ENCODE data around the gene CHPF. TPM values are rescaled to one million over a fixed set of nuclear protein-coding genes. Genes with fewer than 3 reads are reported as not detected.

CHPF gene
- total RNA-seq, 1 experiment from 2014 or later, result 139 TPM

DNA sequence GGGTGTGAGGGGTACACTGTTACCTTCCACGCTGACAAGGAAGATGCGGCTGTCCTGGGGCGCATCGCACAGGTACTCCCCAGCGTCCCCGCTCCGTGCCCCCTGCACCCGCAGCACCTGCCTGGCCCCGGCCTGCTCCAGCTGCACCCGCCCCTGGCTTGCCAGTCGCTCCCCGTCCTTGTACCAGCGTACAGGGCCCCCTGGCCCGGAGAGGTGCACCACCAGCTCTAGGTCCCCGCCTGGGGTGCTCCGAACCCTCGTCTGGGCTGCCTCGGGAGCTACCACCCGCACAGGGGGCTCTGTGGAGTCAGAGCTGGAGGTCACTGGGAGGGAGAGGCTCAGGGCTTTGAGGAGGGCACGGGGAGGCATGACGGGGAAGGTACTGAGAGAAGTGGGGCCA lies 13.7 kb upstream of the CHPF start:
- DNase-seq (no peak), ATAC-seq (no peak)
- no peaks in the 10 kb centered on the region for H3K27me3 ChIP-seq (ENCODE audit: low read length)
- POLR2A ChIA-PET (ENCODE audit: unreplicated experiment), result interaction anchor here (0.5 kb wide), 1 partner anchor 49 kb away, joined by 3 read pairs; no protein-coding TSS in a partner anchor
- no peaks in the 10 kb centered on the region for H3F3A ChIP-seq (ENCODE audit: low read length, unreplicated experiment)
- intact Hi-C loops (cut with micrococcal nuclease), result no loop called here
- H3K4me3 ChIP-seq (ENCODE audit: low read length), result no peak overlapping the region
- H3K4me1 ChIP-seq (ENCODE audit: insufficient read depth, low read length), result peaks cover 4% of the 10 kb centered on the region; the same call in 1 of the 2 replicates
- H3K27ac ChIP-seq (ENCODE audit: low read length), result no peak overlapping the region
- H3K36me3 ChIP-seq (ENCODE audit: low read depth, low read length), result no peaks in the 10 kb centered on the region
- no peak overlapping the region for H3K4me2 ChIP-seq (ENCODE audit: low read length)
- no TSS peak for BruUV-seq (replicated peaks)
- no peak for TF ChIP-seq EZH2 (IDR thresholded peaks at IDR 0.05; ENCODE audit: low read length, unreplicated experiment)
- TF ChIP-seq, protein P1, sequence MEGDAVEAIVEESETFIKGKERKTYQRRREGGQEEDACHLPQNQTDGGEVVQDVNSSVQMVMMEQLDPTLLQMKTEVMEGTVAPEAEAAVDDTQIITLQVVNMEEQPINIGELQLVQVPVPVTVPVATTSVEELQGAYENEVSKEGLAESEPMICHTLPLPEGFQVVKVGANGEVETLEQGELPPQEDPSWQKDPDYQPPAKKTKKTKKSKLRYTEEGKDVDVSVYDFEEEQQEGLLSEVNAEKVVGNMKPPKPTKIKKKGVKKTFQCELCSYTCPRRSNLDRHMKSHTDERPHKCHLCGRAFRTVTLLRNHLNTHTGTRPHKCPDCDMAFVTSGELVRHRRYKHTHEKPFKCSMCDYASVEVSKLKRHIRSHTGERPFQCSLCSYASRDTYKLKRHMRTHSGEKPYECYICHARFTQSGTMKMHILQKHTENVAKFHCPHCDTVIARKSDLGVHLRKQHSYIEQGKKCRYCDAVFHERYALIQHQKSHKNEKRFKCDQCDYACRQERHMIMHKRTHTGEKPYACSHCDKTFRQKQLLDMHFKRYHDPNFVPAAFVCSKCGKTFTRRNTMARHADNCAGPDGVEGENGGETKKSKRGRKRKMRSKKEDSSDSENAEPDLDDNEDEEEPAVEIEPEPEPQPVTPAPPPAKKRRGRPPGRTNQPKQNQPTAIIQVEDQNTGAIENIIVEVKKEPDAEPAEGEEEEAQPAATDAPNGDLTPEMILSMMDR (conservative IDR thresholded peaks at IDR 0.05; ENCODE audit: low read depth, low read length), result no peak
- no peak for TF ChIP-seq EZH2phosphoT487 (IDR thresholded peaks at IDR 0.05; ENCODE audit: borderline replicate concordance, low read length)
- no peaks in the 10 kb centered on the region for H3K9me2 ChIP-seq (replicated peaks; ENCODE audit: low read length)
- no peaks in the 10 kb centered on the region for H3K79me2 ChIP-seq (ENCODE audit: low read length)
- no peaks in the 10 kb centered on the region for H4K20me1 ChIP-seq (ENCODE audit: low read length)
- H3K9ac ChIP-seq (ENCODE audit: low read length), result no peak overlapping the region
- no peak overlapping the region for H2AFZ ChIP-seq (ENCODE audit: low read length)
- no peaks in the 10 kb centered on the region for H3K9me3 ChIP-seq (ENCODE audit: low read length)
- CTCF ChIA-PET, result no interaction called here

DNA sequence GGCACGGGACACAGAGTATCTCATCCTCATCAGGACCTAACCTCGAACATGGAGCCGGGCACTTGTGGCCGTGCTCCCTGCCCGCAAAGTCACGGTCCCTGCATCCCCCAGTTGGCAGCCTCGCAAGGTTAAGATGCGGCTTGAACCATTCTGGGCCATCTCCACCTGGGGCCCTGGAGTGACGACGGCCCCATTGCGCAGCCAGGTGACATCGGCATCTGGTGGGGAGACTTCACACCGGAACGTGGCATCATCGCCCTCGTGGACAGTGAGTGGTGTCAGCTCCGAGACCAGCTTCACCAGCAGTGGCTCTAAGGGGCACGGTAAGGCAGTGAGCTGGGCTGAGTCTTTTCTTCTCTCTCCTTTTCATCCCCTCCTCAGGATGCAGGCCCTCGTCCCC lies 12.8 kb upstream of the CHPF start:
- intact Hi-C loops (cut with micrococcal nuclease), result no loop called here
- no peaks in the 10 kb centered on the region for H3K79me2 ChIP-seq (ENCODE audit: low read length)
- H4K20me1 ChIP-seq (ENCODE audit: low read length), result no peaks in the 10 kb centered on the region
- TF ChIP-seq EZH2 (IDR thresholded peaks at IDR 0.05; ENCODE audit: low read length, unreplicated experiment) (no peak), EZH2phosphoT487 (IDR thresholded peaks at IDR 0.05; ENCODE audit: borderline replicate concordance, low read length) (no peak)
- TF ChIP-seq, protein P1 (conservative IDR thresholded peaks at IDR 0.05; ENCODE audit: low read depth, low read length), result no peak
- no peak overlapping the region for H3K9ac ChIP-seq (ENCODE audit: low read length)
- DNase-seq (no peak), ATAC-seq (no peak)
- H3K4me3 ChIP-seq (ENCODE audit: low read length), result no peak overlapping the region
- no peaks in the 10 kb centered on the region for H3K9me3 ChIP-seq (ENCODE audit: low read length)
- H3K27ac ChIP-seq (ENCODE audit: low read length), result no peak overlapping the region
- BruUV-seq (replicated peaks), result no TSS peak
- no peaks in the 10 kb centered on the region for H3K9me2 ChIP-seq (replicated peaks; ENCODE audit: low read length)
- H3K4me2 ChIP-seq (ENCODE audit: low read length), result no peak overlapping the region
- H2AFZ ChIP-seq (ENCODE audit: low read length), result no peak overlapping the region
- no peaks in the 10 kb centered on the region for H3K27me3 ChIP-seq (ENCODE audit: low read length)
- H3K36me3 ChIP-seq (ENCODE audit: low read depth, low read length), result no peaks in the 10 kb centered on the region
- ChIA-PET POLR2A (ENCODE audit: unreplicated experiment) (no interaction called here), CTCF (no interaction called here)
- peaks cover 9% of the 10 kb centered on the region for H3K4me1 ChIP-seq (ENCODE audit: insufficient read depth, low read length)
- no peaks in the 10 kb centered on the region for H3F3A ChIP-seq (ENCODE audit: low read length, unreplicated experiment)

DNA sequence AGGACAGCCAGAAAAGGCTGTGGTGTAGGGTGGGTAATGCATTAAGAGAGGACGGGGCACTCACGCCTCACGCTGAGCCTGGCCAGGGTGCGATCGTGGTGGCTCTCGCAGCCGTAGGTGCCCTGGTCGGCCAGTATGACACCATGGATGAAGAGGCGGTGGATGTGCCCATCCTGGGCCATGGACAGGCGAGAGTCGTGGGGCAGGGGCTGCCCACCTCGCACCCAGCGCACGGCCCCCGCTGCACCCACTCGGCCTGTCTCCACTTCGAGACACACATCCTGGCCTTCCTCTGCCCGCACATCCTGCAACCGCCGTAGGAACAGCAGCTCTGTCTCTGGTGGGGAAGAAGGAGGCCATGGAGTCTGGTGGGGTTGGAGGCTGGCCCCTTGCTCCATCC lies 12.3 kb upstream of the CHPF start:
- H3K4me1 ChIP-seq (ENCODE audit: insufficient read depth, low read length), result peaks cover 9% of the 10 kb centered on the region
- no peak overlapping the region for H3K4me3 ChIP-seq (ENCODE audit: low read length)
- POLR2A ChIA-PET (ENCODE audit: unreplicated experiment), result no interaction called here
- CTCF ChIA-PET, result no interaction called here
- no peaks in the 10 kb centered on the region for H3K79me2 ChIP-seq (ENCODE audit: low read length)
- DNase-seq, result no peak
- H3K9me3 ChIP-seq (ENCODE audit: low read length), result no peaks in the 10 kb centered on the region
- no peaks in the 10 kb centered on the region for H3K9me2 ChIP-seq (replicated peaks; ENCODE audit: low read length)
- H4K20me1 ChIP-seq (ENCODE audit: low read length), result no peaks in the 10 kb centered on the region
- BruUV-seq (replicated peaks), result no TSS peak
- H3K9ac ChIP-seq (ENCODE audit: low read length), result no peak overlapping the region
- H3K36me3 ChIP-seq (ENCODE audit: low read depth, low read length), result no peaks in the 10 kb centered on the region
- TF ChIP-seq, protein P1 (conservative IDR thresholded peaks at IDR 0.05; ENCODE audit: low read depth, low read length), result no peak
- TF ChIP-seq EZH2 (IDR thresholded peaks at IDR 0.05; ENCODE audit: low read length, unreplicated experiment), result no peak
- no peak for TF ChIP-seq EZH2phosphoT487 (IDR thresholded peaks at IDR 0.05; ENCODE audit: borderline replicate concordance, low read length)
- H3K27me3 ChIP-seq (ENCODE audit: low read length), result no peaks in the 10 kb centered on the region
- intact Hi-C loops (cut with micrococcal nuclease), result no loop called here
- no peak overlapping the region for H2AFZ ChIP-seq (ENCODE audit: low read length)
- H3K4me2 ChIP-seq (ENCODE audit: low read length), result no peak overlapping the region
- no peak overlapping the region for H3K27ac ChIP-seq (ENCODE audit: low read length)
- H3F3A ChIP-seq (ENCODE audit: low read length, unreplicated experiment), result no peaks in the 10 kb centered on the region
- ATAC-seq, result no peak

All from PC-3 (cell line).